Stimulated activated CD8-positive, alpha-beta memory T cell treated with anti-CD3 and anti-CD28 coated beads, Interleukin-15, amount 100 ng/mL, for 4 hours (primary cell): ENCODE data around the gene RPS27.

Experiments
- DNase-seq, 2 donors: peaks; one replicate each; pipeline ENCODE4 v3.0.0-alpha.2; 2020; ENCODE audit warnings: low read depth in 2 of 2

The RPS27 gene

GRCh38 chr1:153990468-153991150 is at the start of gene RPS27:
Gene RPS27 (plus strand): TSS chr1:153990762. CDS start chr1:153990797, 35 bp downstream.
- peak; percentile 68 to 85 for DNase-seq

- no peak for DNase-seq
Observed at GRCh38 chr1:153941826-153942725, 48.5 kb upstream of the RPS27 start.

DNA sequence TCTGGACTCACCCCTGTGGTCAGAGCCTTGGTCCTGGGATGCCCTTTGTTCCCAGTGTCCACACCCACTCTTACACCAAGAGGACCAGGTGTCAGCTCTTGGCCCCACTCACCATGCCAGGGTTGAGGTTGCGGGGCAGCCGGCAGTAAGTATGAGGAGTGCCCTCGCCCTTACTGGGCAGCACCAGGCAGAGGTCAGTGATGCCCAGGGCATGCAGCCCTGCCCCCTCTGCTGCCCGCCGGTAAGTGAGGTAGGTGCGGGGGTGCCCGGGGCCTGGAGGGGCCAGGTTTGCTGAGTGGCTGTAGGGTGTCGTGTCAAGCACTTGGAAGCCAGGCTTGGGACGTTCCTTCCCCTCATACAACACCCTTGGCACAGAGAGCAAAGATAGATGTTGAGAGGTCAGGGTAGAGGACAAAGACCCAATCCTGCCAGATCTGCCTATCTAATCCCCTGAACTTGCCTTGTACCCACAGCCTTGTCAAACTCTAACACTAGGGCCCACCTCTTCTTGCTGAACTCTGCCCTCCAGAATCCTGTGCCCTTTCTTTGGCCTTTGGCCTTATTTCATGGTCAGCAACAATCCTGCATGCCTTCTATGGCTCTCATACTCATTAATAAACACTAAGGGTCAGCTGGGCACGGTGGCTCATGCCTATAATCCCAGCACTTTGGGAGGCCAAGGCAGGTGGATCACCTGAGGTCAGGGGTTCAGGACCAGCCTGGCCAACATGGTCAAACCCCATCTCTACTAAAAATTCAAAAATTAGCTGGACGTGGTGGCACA is 47.6 kb upstream of the RPS27 start:
- no peak for DNase-seq

GRCh38 chr1:153944005-153944826 is 46.3 kb upstream of the RPS27 start:
- no peak for DNase-seq

DNA sequence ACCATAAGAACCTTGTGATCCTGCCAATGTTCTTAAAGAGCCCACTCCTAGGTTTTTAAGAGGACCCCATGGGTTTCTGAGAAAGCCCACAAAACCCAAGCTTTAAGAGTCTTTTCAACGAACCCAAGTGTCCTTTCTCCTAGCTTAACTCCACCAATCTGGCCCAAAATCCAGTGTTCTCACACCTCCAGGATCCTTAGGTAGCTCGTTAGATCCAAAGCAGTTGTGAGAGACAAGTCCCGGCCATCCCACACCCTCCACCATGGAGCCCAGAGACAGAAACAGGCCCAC is 45.8 kb upstream of the RPS27 start:
- DNase-seq = no peak

- peak; percentile 55 to 69 for DNase-seq
Observed at GRCh38 chr1:153945131-153945794, 45.3 kb upstream of the RPS27 start.

- peak; percentile 45 to 57 for DNase-seq
Observed at GRCh38 chr1:153945795-153946621, 44.6 kb upstream of the RPS27 start.

- peak; percentile 50 to 60 for DNase-seq
Observed at GRCh38 chr1:153946622-153947241, 43.8 kb upstream of the RPS27 start, which contains the start of gene DENND4B. Gene DENND4B (minus strand): TSS chr1:153946718. CDS start chr1:153944374, 2,344 bp downstream.

- no peak for DNase-seq
Observed at GRCh38 chr1:153951183-153951582, 39.4 kb upstream of the RPS27 start.

GRCh38 chr1:153951801-153952200 is 38.8 kb upstream of the RPS27 start:
- DNase-seq = no peak

GRCh38 chr1:153953859-153954365 is 36.6 kb upstream of the RPS27 start:
- no peak for DNase-seq

DNA sequence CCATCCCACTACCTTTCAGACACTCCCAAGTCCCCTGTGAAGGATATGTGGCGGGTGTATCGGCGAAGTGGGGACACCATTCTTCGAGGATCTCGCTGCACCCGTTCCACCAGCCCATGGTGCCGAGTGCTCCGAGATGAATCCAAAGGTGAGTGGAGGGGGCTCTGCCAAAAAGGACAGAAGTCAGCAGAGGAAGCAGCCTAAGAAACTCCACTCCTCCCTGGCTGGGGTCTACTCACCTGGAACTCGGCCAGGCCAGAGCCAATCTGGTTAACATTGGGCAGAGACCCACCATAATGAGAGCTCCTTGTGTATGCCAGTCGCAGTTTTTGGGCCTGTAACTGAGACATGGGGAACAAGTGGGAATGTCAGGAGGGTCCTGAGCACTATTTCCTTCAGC is 35.7 kb upstream of the RPS27 start:
- DNase-seq = no peak

GRCh38 chr1:153956997-153957715 is 33.4 kb upstream of the RPS27 start:
- no peak for DNase-seq

- DNase-seq = no peak
Observed at GRCh38 chr1:153957744-153958110, 32.8 kb upstream of the RPS27 start.

GRCh38 chr1:153958111-153958960 is 32.2 kb upstream of the RPS27 start, which contains the start of gene CRTC2:
Gene CRTC2 (minus strand): TSS chr1:153958612. CDS start chr1:153958497, 115 bp downstream.
- peak; percentile 89 to 97 for DNase-seq

DNA sequence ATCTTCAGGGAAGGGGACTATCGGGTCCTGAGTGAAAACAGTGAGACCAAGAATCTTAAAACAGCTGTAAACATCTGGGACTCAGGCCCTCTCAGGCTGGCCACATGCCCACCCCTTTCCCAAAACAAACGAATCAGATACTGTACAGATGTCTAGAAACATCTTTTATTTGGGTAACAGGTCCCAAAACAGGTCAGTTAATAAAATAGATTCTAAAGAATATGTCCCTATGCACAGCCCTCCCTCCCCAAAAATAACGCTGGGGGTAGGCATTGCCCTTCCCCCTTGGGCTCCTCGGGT is 31.7 kb upstream of the RPS27 start:
- DNase-seq = no peak

- no peak for DNase-seq
Observed at GRCh38 chr1:153959454-153959853, 31.1 kb upstream of the RPS27 start.

DNA sequence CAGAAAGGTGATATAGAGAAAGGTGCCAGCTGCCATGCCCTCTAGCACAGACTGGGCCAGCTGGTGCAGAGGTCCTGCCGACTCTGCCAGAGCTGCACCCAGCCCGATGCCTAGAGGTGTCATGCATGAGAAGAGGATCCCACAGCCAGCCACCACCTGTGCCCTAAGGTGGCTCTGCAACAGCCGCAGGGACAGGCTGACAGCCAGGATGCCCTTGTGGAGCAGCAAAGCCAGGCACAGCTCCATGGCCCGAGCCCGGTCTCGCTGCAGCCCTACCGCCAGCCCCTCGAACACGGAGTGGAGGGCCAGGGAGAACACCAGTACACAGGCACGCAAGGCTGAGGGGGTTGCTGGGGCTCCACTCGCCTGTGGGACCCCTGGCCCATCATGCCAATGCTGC is 30.4 kb upstream of the RPS27 start:
- no peak for DNase-seq
